ENCODE results near the gene CYTH1. TPM values are rescaled to one million over a fixed set of nuclear protein-coding genes. Genes with fewer than 3 reads are reported as not detected.

CYTH1 gene
- polyA plus RNA-seq, 1 donor from 2014 or later = 120 TPM

- Histone ChIP-seq H3K36me3 (ENCODE audit: insufficient read depth, low read length) (no peaks in the 10 kb centered on the region), H3K9ac (ENCODE audit: low read length) (no peak overlapping the region), H3K27me3 (ENCODE audit: insufficient read depth, low read depth, low read length) (no peaks in the 10 kb centered on the region), H4K20me1 (ENCODE audit: insufficient read depth) (no peaks in the 10 kb centered on the region), H2AFZ (ENCODE audit: low read depth, low read length) (no peak overlapping the region), H3K9me2 (ENCODE audit: insufficient read depth, low read length) (no peaks in the 10 kb centered on the region), H3K79me2 (replicated peaks; ENCODE audit: insufficient read depth, low read length) (no peaks in the 10 kb centered on the region), H3K4me2 (ENCODE audit: low read length) (no peak overlapping the region), H3K4me3 (ENCODE audit: low read length) (no peak overlapping the region), H3K27ac (ENCODE audit: low read length) (no peak overlapping the region), H3F3A (ENCODE audit: insufficient read depth, low read length, poor library complexity, severe bottlenecking) (no peaks in the 10 kb centered on the region), H3K9me3 (ENCODE audit: low read length) (no peaks in the 10 kb centered on the region)
- TF ChIP-seq CTCF (IDR thresholded peaks at IDR 0.05; ENCODE audit: poor library complexity, severe bottlenecking) = no peak
Measured at GRCh38 chr17:78658281-78658785, 123.7 kb downstream of the CYTH1 start.

GRCh38 chr17:78655251-78655940, 126.7 kb downstream of the CYTH1 start:
- Histone ChIP-seq H3K79me2 (replicated peaks; ENCODE audit: insufficient read depth, low read length) (no peaks in the 10 kb centered on the region), H3K4me3 (ENCODE audit: low read length) (no peak overlapping the region), H3K36me3 (ENCODE audit: insufficient read depth, low read length) (no peaks in the 10 kb centered on the region), H3K9me2 (ENCODE audit: insufficient read depth, low read length) (no peaks in the 10 kb centered on the region), H3K9ac (ENCODE audit: low read length) (no peak overlapping the region), H3K4me2 (ENCODE audit: low read length) (no peak overlapping the region), H3K27me3 (ENCODE audit: insufficient read depth, low read depth, low read length) (no peaks in the 10 kb centered on the region), H4K20me1 (ENCODE audit: insufficient read depth) (no peaks in the 10 kb centered on the region), H2AFZ (ENCODE audit: low read depth, low read length) (no peak overlapping the region), H3K27ac (ENCODE audit: low read length) (no peak overlapping the region), H3K9me3 (ENCODE audit: low read length) (no peaks in the 10 kb centered on the region), H3F3A (ENCODE audit: insufficient read depth, low read length, poor library complexity, severe bottlenecking) (no peaks in the 10 kb centered on the region)
- TF ChIP-seq POLR2AphosphoS5 (IDR thresholded peaks at IDR 0.05) = no peak

- Histone ChIP-seq H3K4me2 (ENCODE audit: low read length) (no peak overlapping the region), H3K4me3 (ENCODE audit: low read length) (no peak overlapping the region), H3K9me3 (ENCODE audit: low read length) (no peaks in the 10 kb centered on the region), H3F3A (ENCODE audit: insufficient read depth, low read length, poor library complexity, severe bottlenecking) (no peaks in the 10 kb centered on the region), H3K9ac (ENCODE audit: low read length) (no peak overlapping the region), H3K27ac (ENCODE audit: low read length) (no peak overlapping the region), H2AFZ (ENCODE audit: low read depth, low read length) (no peak overlapping the region), H3K27me3 (ENCODE audit: insufficient read depth, low read depth, low read length) (no peaks in the 10 kb centered on the region), H3K9me2 (ENCODE audit: insufficient read depth, low read length) (no peaks in the 10 kb centered on the region), H3K36me3 (ENCODE audit: insufficient read depth, low read length) (no peaks in the 10 kb centered on the region), H3K79me2 (replicated peaks; ENCODE audit: insufficient read depth, low read length) (no peaks in the 10 kb centered on the region), H4K20me1 (ENCODE audit: insufficient read depth) (no peaks in the 10 kb centered on the region)
- TF ChIP-seq EZH2 (IDR thresholded peaks at IDR 0.05; ENCODE audit: borderline replicate concordance, insufficient read depth, low read length, poor library complexity, severe bottlenecking) (no peak), REST (IDR thresholded peaks at IDR 0.05; ENCODE audit: borderline replicate concordance) (no peak), SMC3 (conservative IDR thresholded peaks at IDR 0.05; ENCODE audit: poor library complexity) (no peak), MXI1 (conservative IDR thresholded peaks at IDR 0.05; ENCODE audit: poor library complexity, severe bottlenecking) (no peak), RAD21 (conservative IDR thresholded peaks at IDR 0.05) (no peak), TAF1 (IDR thresholded peaks at IDR 0.05; ENCODE audit: low read depth) (no peak), EP300 (conservative IDR thresholded peaks at IDR 0.05; ENCODE audit: poor library complexity, severe bottlenecking) (no peak), CTCF (IDR thresholded peaks at IDR 0.05; ENCODE audit: poor library complexity, severe bottlenecking) (no peak), POLR2AphosphoS5 (IDR thresholded peaks at IDR 0.05) (no peak)
Measured at GRCh38 chr17:78654325-78654724, 127.7 kb downstream of the CYTH1 start.

Measured in neural cell (in vitro differentiated cells).